K562 (cell line): ENCODE results near the gene PROK2. TPM values are rescaled to one million over a fixed set of nuclear protein-coding genes. Genes with fewer than 3 reads are reported as not detected.

ENCODE experiments used
- ATAC-seq: fragments of 200-7000 bp; cut with Tn5 transposase; 3 replicates; pipeline ENCODE4 v1.9.1; 2020; ENCODE audit warnings: moderate library complexity
- BruUV-seq: library from RNA; stranded (reverse); fragments of 400-500 nt; replicated peaks from 2 replicates; lab custom pipeline; 2021; lab: Mats Ljungman, UMichigan
- CTCF ChIA-PET: fragments of 300-600 bp; formaldehyde crosslinking; extraction: SDS; loops from one replicate; lab custom pipeline; 2021; ENCODE audit warnings: low intra/inter-chr PET ratio; lab: Yijun Ruan, JAX
- POLR2A ChIA-PET: fragments of 300-600, 350-650 bp; sonication (Branson Sonifier 250); formaldehyde crosslinking; extraction: SDS; loops from one replicate; lab custom pipeline; 2021; ENCODE audit warnings: antibody characterized with exemption, inconsistent platforms; lab: Yijun Ruan, JAX
- DNase-seq, 4 experiments: peaks; one replicate each; pipeline versions ENCODE4 v3.0.0 to v3.0.0-alpha.2; 2011 to 2018; ENCODE audit warnings: low spot score in 3 of 4, mixed read lengths in 3 of 4; ENCODE audit errors: extremely low read depth in 1 of 4
- FAIRE-seq: peaks from 2 replicates; lab custom pipeline; 2011; peaks lifted over from hg19 to GRCh38; lab: Jason Lieb, UNC
- H2AFZ ChIP-seq: 2 replicates; pipeline ENCODE4 v1.6.0; 2011; ENCODE audit warnings: low read depth, low read length, control low read depth, inconsistent platforms
- H3K27ac ChIP-seq: fragments of 200-600 bp; 3 replicates; pipeline ENCODE4 v1.8.0; 2011; ENCODE audit warnings: low read depth, mild to moderate bottlenecking, control low read depth, inconsistent platforms, low read length, moderate library complexity, mixed read lengths; ENCODE audit errors: extremely low read depth
- H3K27me3 ChIP-seq, 2 experiments: fragments of 300-600 bp in 1 of 2; 2 replicates in 1 of 2; 3 replicates in 1 of 2; pipeline versions ENCODE4 v1.6.0 to v1.8.0; 2011; ENCODE audit warnings: inconsistent platforms in 2 of 2, low read length in 2 of 2, mild to moderate bottlenecking in 1 of 2, mixed read lengths in 1 of 2, moderate library complexity in 1 of 2; ENCODE audit not compliant: control insufficient read depth in 2 of 2, insufficient read depth in 2 of 2
- H3K36me3 ChIP-seq: fragments of 300-600 bp; 3 replicates; pipeline ENCODE4 v1.8.0; 2011; ENCODE audit warnings: mild to moderate bottlenecking, low read length, inconsistent platforms; ENCODE audit not compliant: control insufficient read depth, insufficient read depth
- H3K4me1 ChIP-seq, 2 experiments: fragments of 200-600 bp in 1 of 2; replicated peaks in 1 of 2; 2 replicates in 1 of 2; 3 replicates in 1 of 2; pipeline versions ENCODE4 v1.5.1 to v1.8.0; 2011; ENCODE audit warnings: inconsistent platforms in 2 of 2, low read length in 2 of 2, mild to moderate bottlenecking in 1 of 2, mixed read lengths in 1 of 2, moderate library complexity in 1 of 2; ENCODE audit not compliant: control insufficient read depth in 2 of 2, insufficient read depth in 2 of 2
- H3K4me2 ChIP-seq: 2 replicates; pipeline ENCODE4 v1.6.1; 2011; ENCODE audit warnings: low read length, control low read depth, inconsistent platforms, mixed read lengths; ENCODE audit not compliant: insufficient read depth
- H3K4me3 ChIP-seq: fragments of 200-600 bp; sonication (generic), shearing (Covaris generic); 2 replicates; pipeline ENCODE4 v1.5.1; 2016; ENCODE audit warnings: control low read depth, inconsistent platforms
- H3K79me2 ChIP-seq: fragments of 200-600 bp; 3 replicates; pipeline ENCODE4 v1.8.0; 2011; ENCODE audit warnings: low read length, inconsistent platforms; ENCODE audit not compliant: control insufficient read depth, insufficient read depth
- H3K9ac ChIP-seq, 2 experiments: 2 replicates each; pipeline versions ENCODE4 v1.6.0 to v1.6.1; 2011; ENCODE audit warnings: low read depth in 2 of 2, low read length in 2 of 2, control low read depth in 1 of 2, inconsistent platforms in 1 of 2, mild to moderate bottlenecking in 1 of 2, mixed read lengths in 1 of 2; ENCODE audit not compliant: insufficient read depth in 1 of 2
- H3K9me1 ChIP-seq: one replicate; pipeline ENCODE4 v1.6.0; 2011; ENCODE audit warnings: inconsistent platforms, mild to moderate bottlenecking, low read length, moderate library complexity; ENCODE audit not compliant: control insufficient read depth, insufficient read depth
- H3K9me3 ChIP-seq: replicated peaks from 2 replicates; pipeline ENCODE4 v1.5.1; 2011; ENCODE audit warnings: low read depth, low read length, inconsistent platforms; ENCODE audit not compliant: control insufficient read depth, insufficient read depth
- H4K20me1 ChIP-seq: replicated peaks from 2 replicates; pipeline ENCODE4 v1.6.1; 2011; ENCODE audit warnings: low read length, inconsistent platforms, mixed read lengths; ENCODE audit not compliant: control insufficient read depth, insufficient read depth
- ARID4B ChIP-seq: sonication (generic); formaldehyde crosslinking; IDR thresholded peaks from 2 replicates; pipeline ENCODE4 v1.8.0; 2022; ENCODE audit warnings: mild to moderate bottlenecking, missing genetic modification reagents
- CBX3 ChIP-seq, 2 experiments: IDR thresholded peaks; 1 replicate in 1 of 2; 2 replicates in 1 of 2; pipeline ENCODE4 v1.6.1; 2012; ENCODE audit warnings: inconsistent platforms in 2 of 2, low read length in 2 of 2, borderline replicate concordance in 1 of 2, control low read depth in 1 of 2
- ETV6 ChIP-seq, 3 experiments: fragments of 150-350 bp in 1 of 3; sonication (generic) in 1 of 3; formaldehyde crosslinking in 1 of 3; IDR thresholded peaks; 2 replicates each; pipeline versions ENCODE4 v1.6.1 to v1.8.0; 2014 to 2022; ENCODE audit warnings: borderline replicate concordance in 2 of 3, low read depth in 2 of 3, antibody characterized with exemption in 1 of 3, low read length in 1 of 3, mild to moderate bottlenecking in 1 of 3, missing genetic modification reagents in 1 of 3
- GTF2F1 ChIP-seq: IDR thresholded peaks from 2 replicates; pipeline ENCODE4 v1.6.1; 2011; ENCODE audit warnings: low read depth, low read length, improper control_type of control experiment
- HIVEP1 ChIP-seq: fragments of 250-450 bp; sonication (Bioruptor Pico); IDR thresholded peaks from 2 replicates; pipeline ENCODE4 v1.4.0; 2020; ENCODE audit warnings: mild to moderate bottlenecking
- LARP7 ChIP-seq: fragments of 450-650 bp; IDR thresholded peaks from 2 replicates; pipeline ENCODE4 v1.6.1; 2016
- POLR3A ChIP-seq: IDR thresholded peaks from 2 replicates; pipeline ENCODE4 v1.6.1; 2011; ENCODE audit warnings: borderline replicate concordance, mild to moderate bottlenecking, moderate library complexity; ENCODE audit not compliant: insufficient read length, insufficient read depth; ENCODE audit errors: extremely low read depth
- RBFOX2 ChIP-seq: fragments of 200-400 bp; formaldehyde crosslinking; IDR thresholded peaks from 2 replicates; pipeline ENCODE4 v1.6.1; 2017; ENCODE audit warnings: low read depth, mild to moderate bottlenecking, low read length, moderate library complexity
- TCF15 ChIP-seq: fragments of 250-450 bp; sonication (Bioruptor Pico); IDR thresholded peaks from 2 replicates; pipeline ENCODE4 v1.8.0; 2022; ENCODE audit warnings: moderate library complexity, mild to moderate bottlenecking, inconsistent platforms
- ZBTB1 ChIP-seq: sonication (generic); formaldehyde crosslinking; IDR thresholded peaks from 2 replicates; pipeline ENCODE4 v1.8.1; 2023; ENCODE audit warnings: missing genetic modification reagents, low read depth, mild to moderate bottlenecking, borderline replicate concordance
- ZSCAN29 ChIP-seq: fragments of 450-650 bp; IDR thresholded peaks from 2 replicates; pipeline ENCODE4 v1.6.1; 2017
- WGBS: fragments of 100-300 bp; shearing (Covaris generic); methylation state at CpG from one replicate; pipeline ENCODE4 v1.1.6; 2016; ENCODE audit warnings: low coverage, mixed read lengths; ENCODE audit not compliant: insufficient coverage; ENCODE audit errors: missing lambda C conversion rate; 5-methylcytosine and 5-hydroxymethylcytosine counted together
- in situ Hi-C: fragments of 300-500 bp; cut with MboI; formaldehyde crosslinking; loops from 4 replicates; pipeline ENCODE4 v1.15.0; 2018; ENCODE audit warnings: inconsistent platforms, mixed read lengths
- intact Hi-C: fragments of 100-400 bp; cut with micrococcal nuclease; formaldehyde crosslinking; loops from 2 replicates; pipeline ENCODE4 v1.14.2; 2022
- polyA plus RNA-seq, 8 experiments: library from polyadenylated mRNA; depleted of rRNA in 4 of 8; stranded (reverse) in 5 of 8; unstranded in 3 of 8; fragments of >200 nt; fragmentation: Nextera tagmentation in 2 of 8; fragmentation: Illumina TruSeq in 1 of 8; extraction: Ambion mirVana in 2 of 8; extraction: Trizol in 1 of 8; gene quantifications; 2 replicates each; pipeline versions ENCODE4 v1.2.1 to v1.2.3, GENCODE V29; 2011 to 2014; ENCODE audit warnings: inconsistent platforms in 1 of 8, missing spikeins in 1 of 8
- total RNA-seq, 7 experiments: library from RNA; depleted of rRNA in 6 of 7; stranded (reverse); fragments of >200 nt in 6 of 7; fragmentation: Illumina TruSeq in 2 of 7; extraction: Trizol in 2 of 7; gene quantifications; 2 replicates each; pipeline versions ENCODE4 v1.2.1 to v1.2.3, GENCODE V29; 2011 to 2021; ENCODE audit warnings: low replicate concordance in 1 of 7
- TF ChIP-seq, protein P1 (sequence below): sonication (generic); formaldehyde crosslinking; IDR thresholded peaks from 2 replicates; pipeline ENCODE4 v1.8.0; 2022; ENCODE audit warnings: missing genetic modification reagents, mild to moderate bottlenecking, borderline replicate concordance
- TF ChIP-seq, protein P2 (sequence below): fragments of 200-800 bp; sonication (Bioruptor generic); IDR thresholded peaks from 2 replicates; pipeline ENCODE4 v1.6.1; 2017; ENCODE audit warnings: missing genetic modification characterization, missing compliant biosample characterization

Gene PROK2
- total and polyA plus RNA-seq, 9 of the 15 experiments (the other 6 are each of a cell fraction or from before 2014, with no cell fraction given), result 0.07 to 0.13 TPM; not detected in 7

- TF ChIP-seq ZBTB1 (CRISPR knock-in tag), result no peak
- no peak for TF ChIP-seq RBFOX2
- no peak for TF ChIP-seq TCF15 (CRISPR knock-in tag)
- no peak for TF ChIP-seq GTF2F1
Measured at GRCh38 chr3:71789922-71790321, 5.0 kb upstream of the PROK2 start (continued).

GRCh38 chr3:71787851-71788405, 3.0 kb upstream of the PROK2 start:
- H3K9me1 ChIP-seq, result no peaks in the 10 kb centered on the region
- intact Hi-C loops (no loop called here), in situ Hi-C loops (no loop called here)
- no peak overlapping the region; the same call in 2 of the 3 replicates for H3K27ac ChIP-seq
- H3K4me3 ChIP-seq, result no peak overlapping the region
- H3K36me3 ChIP-seq, result no peaks in the 10 kb centered on the region
- H3K27me3 ChIP-seq, result no peaks in the 10 kb centered on the region
- no peaks in the 10 kb centered on the region for H3K79me2 ChIP-seq
- H3K4me2 ChIP-seq, result no peak overlapping the region
- no peaks in the 10 kb centered on the region for H3K9me3 ChIP-seq
- peak overlapping the region; percentile 65; the same call in 1 of the 2 replicates for H2AFZ ChIP-seq
- ChIA-PET POLR2A (no interaction called here), CTCF (no interaction called here)
- 2% methylated on average over 4 of the region's 7 CpGs for WGBS
- peaks cover 0 to 3% of the 10 kb centered on the region in 2 experiments; a peak in 3 of 5 replicates for H3K4me1 ChIP-seq
- DNase-seq (peak in 2 of 4 experiments; percentile 5 to 34), FAIRE-seq (peak; percentile 75), ATAC-seq (peak; percentile 73)
- H4K20me1 ChIP-seq, result no peaks in the 10 kb centered on the region
- H3K9ac ChIP-seq, result no peak overlapping the region
- BruUV-seq, result no TSS peak
- TF ChIP-seq, protein P1, sequence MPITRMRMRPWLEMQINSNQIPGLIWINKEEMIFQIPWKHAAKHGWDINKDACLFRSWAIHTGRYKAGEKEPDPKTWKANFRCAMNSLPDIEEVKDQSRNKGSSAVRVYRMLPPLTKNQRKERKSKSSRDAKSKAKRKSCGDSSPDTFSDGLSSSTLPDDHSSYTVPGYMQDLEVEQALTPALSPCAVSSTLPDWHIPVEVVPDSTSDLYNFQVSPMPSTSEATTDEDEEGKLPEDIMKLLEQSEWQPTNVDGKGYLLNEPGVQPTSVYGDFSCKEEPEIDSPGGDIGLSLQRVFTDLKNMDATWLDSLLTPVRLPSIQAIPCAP (CRISPR knock-in tag), result no peak
- TF ChIP-seq HIVEP1 (CRISPR knock-in tag), result no peak
- no peak for TF ChIP-seq ETV6 (IDR thresholded peaks at IDR 0.05; ENCODE audit: borderline replicate concordance in 1 of 2, low read depth in 2 of 2, low read length in 1 of 2)
- TF ChIP-seq ETV6 (CRISPR knock-in tag; IDR thresholded peaks at IDR 0.05; ENCODE audit: borderline replicate concordance), result no peak
- no peak for TF ChIP-seq LARP7
- TF ChIP-seq, protein P2, sequence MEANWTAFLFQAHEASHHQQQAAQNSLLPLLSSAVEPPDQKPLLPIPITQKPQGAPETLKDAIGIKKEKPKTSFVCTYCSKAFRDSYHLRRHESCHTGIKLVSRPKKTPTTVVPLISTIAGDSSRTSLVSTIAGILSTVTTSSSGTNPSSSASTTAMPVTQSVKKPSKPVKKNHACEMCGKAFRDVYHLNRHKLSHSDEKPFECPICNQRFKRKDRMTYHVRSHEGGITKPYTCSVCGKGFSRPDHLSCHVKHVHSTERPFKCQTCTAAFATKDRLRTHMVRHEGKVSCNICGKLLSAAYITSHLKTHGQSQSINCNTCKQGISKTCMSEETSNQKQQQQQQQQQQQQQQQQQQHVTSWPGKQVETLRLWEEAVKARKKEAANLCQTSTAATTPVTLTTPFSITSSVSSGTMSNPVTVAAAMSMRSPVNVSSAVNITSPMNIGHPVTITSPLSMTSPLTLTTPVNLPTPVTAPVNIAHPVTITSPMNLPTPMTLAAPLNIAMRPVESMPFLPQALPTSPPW (CRISPR knock-in tag), result peak; percentile 41; the same call in 1 of the 2 replicates
- TF ChIP-seq ARID4B, result no peak
- no peak for TF ChIP-seq ZSCAN29
- TF ChIP-seq CBX3 (IDR thresholded peaks at IDR 0.05; ENCODE audit: borderline replicate concordance in 1 of 2, low read length in 2 of 2), result no peak
- no peak for TF ChIP-seq POLR3A
